Gastrocnemius medialis (tissue), 4 donors: Measurements from ENCODE around the gene ATG10.

Experiments used
- CTCF ChIP-seq, 5 experiments: fragments of 450-650 bp in 3 of 5; fragments of 200-600 bp in 2 of 5; sonication (generic) in 2 of 5; IDR thresholded peaks in 4 of 5; conservative IDR thresholded peaks in 1 of 5; 1 replicate in 4 of 5; 2 replicates in 1 of 5; pipeline ENCODE4 v1.5.1; 2016 to 2019; ENCODE audit warnings: antibody characterized with exemption in 5 of 5, mild to moderate bottlenecking in 3 of 5, moderate library complexity in 3 of 5
- POLR2A ChIP-seq, 2 donors: fragments of 450-650 bp; IDR thresholded peaks; one replicate each; pipeline ENCODE4 v1.6.1; 2017; ENCODE audit warnings: antibody characterized with exemption in 2 of 2, mild to moderate bottlenecking in 2 of 2, moderate library complexity in 2 of 2

DNA sequence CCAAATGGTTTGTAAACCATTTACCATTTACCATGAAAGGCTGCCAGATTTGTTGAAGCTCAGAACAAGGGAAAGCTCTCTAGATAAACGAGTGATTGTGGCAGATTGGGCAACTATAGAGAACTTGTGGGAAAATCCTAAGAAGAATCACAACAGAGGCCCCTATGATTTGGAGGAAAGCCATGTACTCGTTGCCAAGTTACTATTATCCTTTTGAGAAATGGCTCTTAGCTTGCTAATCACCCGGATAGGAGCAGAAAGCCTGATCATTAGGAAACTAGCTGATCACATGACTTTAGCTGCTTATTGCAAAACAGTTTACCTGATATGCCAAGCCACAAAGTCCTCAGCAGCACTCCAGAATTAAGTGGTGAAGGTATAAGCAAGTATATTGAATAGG is 23.5 kb upstream of the ATG10 start:
- TF ChIP-seq CTCF (IDR thresholded peaks at IDR 0.05 in 4 of 5, conservative IDR thresholded peaks at IDR 0.05 in 1 of 5) (no peak), POLR2A (IDR thresholded peaks at IDR 0.05) (no peak)
